H1 (cell line): ENCODE measurements around the gene FEV. TPM values are rescaled to one million over a fixed set of nuclear protein-coding genes. Genes with fewer than 3 reads are reported as not detected.
A peak's percentile ranks its signal among the peaks of the same experiment; 100 is the strongest.

Experiments
- CTCF ChIA-PET: fragments of 300-600 bp; sonication (Branson Sonifier 250); formaldehyde crosslinking; loops from one replicate; lab custom pipeline; 2021; ENCODE audit not compliant: partially characterized antibody; lab: Charles Lee
- POLR2A ChIA-PET: fragments of 300-600 bp; sonication (Branson Sonifier 250); formaldehyde crosslinking; loops from one replicate; lab custom pipeline; 2021; ENCODE audit warnings: inconsistent platforms; ENCODE audit not compliant: partially characterized antibody; lab: Charles Lee
- DNase-seq, 2 experiments: peaks; one replicate each; pipeline versions ENCODE4 v3.0.0 to v3.0.0-alpha.2; 2010 to 2022; ENCODE audit warnings: low spot score in 2 of 2, low read depth in 1 of 2, mixed read lengths in 1 of 2
- FAIRE-seq: peaks from 2 replicates; lab custom pipeline; 2011; peaks lifted over from hg19 to GRCh38; lab: Jason Lieb, UNC
- H2AFZ ChIP-seq: 2 replicates; pipeline ENCODE4 v1.8.1; 2012; ENCODE audit warnings: low read length, inconsistent platforms
- H2AK5ac ChIP-seq: 2 replicates; pipeline ENCODE4 v1.6.1; 2013; ENCODE audit warnings: low read depth, low read length
- H2BK120ac ChIP-seq: replicated peaks from 2 replicates; pipeline ENCODE3; 2013; ENCODE audit warnings: low read depth, low read length, inconsistent platforms
- H2BK12ac ChIP-seq: 2 replicates; pipeline ENCODE4 v1.6.1; 2013; ENCODE audit warnings: low read depth, low read length
- H2BK15ac ChIP-seq: 2 replicates; pipeline ENCODE4 v1.6.1; 2013; ENCODE audit warnings: low read length
- H2BK20ac ChIP-seq: 2 replicates; pipeline ENCODE4 v1.6.1; 2013; ENCODE audit warnings: low read length
- H2BK5ac ChIP-seq: 2 replicates; pipeline ENCODE4 v1.6.1; 2013; ENCODE audit warnings: low read depth, low read length
- H3K14ac ChIP-seq: 2 replicates; pipeline ENCODE4 v1.6.1; 2013; ENCODE audit warnings: inconsistent platforms; ENCODE audit not compliant: insufficient read length
- H3K18ac ChIP-seq: 2 replicates; pipeline ENCODE4 v1.6.1; 2013; ENCODE audit warnings: low read length; ENCODE audit errors: extremely low read depth
- H3K23ac ChIP-seq: 2 replicates; pipeline ENCODE4 v1.6.1; 2013; ENCODE audit warnings: inconsistent platforms; ENCODE audit not compliant: insufficient read length
- H3K23me2 ChIP-seq: 2 replicates; pipeline ENCODE4 v1.6.1; 2013; ENCODE audit warnings: low read depth, low read length
- H3K27ac ChIP-seq: 2 replicates; pipeline ENCODE4 v1.6.1; 2011; ENCODE audit warnings: low read depth, low read length, inconsistent platforms
- H3K27me3 ChIP-seq, 4 experiments: replicated peaks in 1 of 4; 1 replicate in 1 of 4; 2 replicates in 3 of 4; pipeline versions ENCODE4 v1.6.1 to v1.8.1; 2011 to 2013; ENCODE audit warnings: low read length in 3 of 4, mild to moderate bottlenecking in 3 of 4, inconsistent platforms in 2 of 4, mixed read lengths in 2 of 4, moderate library complexity in 1 of 4; ENCODE audit not compliant: control insufficient read depth in 3 of 4, insufficient read depth in 3 of 4; ENCODE audit errors: extremely low read depth in 1 of 4
- H3K36me3 ChIP-seq, 4 experiments: 2 replicates each; pipeline versions ENCODE4 v1.6.1 to v1.8.1; 2011 to 2013; ENCODE audit warnings: mild to moderate bottlenecking in 4 of 4, low read length in 3 of 4, moderate library complexity in 2 of 4, control low read depth in 1 of 4, inconsistent platforms in 1 of 4; ENCODE audit not compliant: insufficient read depth in 4 of 4, control insufficient read depth in 2 of 4
- H3K4ac ChIP-seq: replicated peaks from 2 replicates; pipeline ENCODE3; 2013; ENCODE audit warnings: low read length, low read depth, mixed read lengths, inconsistent platforms; ENCODE audit not compliant: insufficient read length
- H3K4me1 ChIP-seq, 4 experiments: replicated peaks in 1 of 4; 1 replicate in 1 of 4; 2 replicates in 3 of 4; pipeline versions ENCODE4 v1.6.1 to v1.8.1; 2011 to 2013; ENCODE audit warnings: low read length in 3 of 4, inconsistent platforms in 2 of 4, mixed read lengths in 1 of 4; ENCODE audit not compliant: insufficient read depth in 4 of 4, control insufficient read depth in 3 of 4
- H3K4me2 ChIP-seq, 2 experiments: 2 replicates each; pipeline versions ENCODE4 v1.6.1 to v1.8.1; 2011 to 2013; ENCODE audit warnings: low read depth in 2 of 2, low read length in 2 of 2, control low read depth in 1 of 2, inconsistent platforms in 1 of 2, mild to moderate bottlenecking in 1 of 2; ENCODE audit not compliant: insufficient read depth in 1 of 2
- H3K4me3 ChIP-seq, 4 experiments: fragments of 200-600, 300-600 bp in 1 of 4; sonication (generic), shearing (Covaris generic), sonication (Bioruptor Twin) in 1 of 4; 2 replicates each; pipeline versions ENCODE4 v1.5.1 to v1.8.1; 2011 to 2016; ENCODE audit warnings: low read length in 4 of 4, low read depth in 3 of 4, control low read depth in 2 of 4, inconsistent platforms in 2 of 4, mild to moderate bottlenecking in 2 of 4, mixed read lengths in 1 of 4, moderate library complexity in 1 of 4; ENCODE audit not compliant: insufficient read depth in 2 of 4; ENCODE audit errors: extremely low read depth in 1 of 4
- H3K56ac ChIP-seq: replicated peaks from 2 replicates; pipeline ENCODE3; 2013; ENCODE audit warnings: low read depth, mild to moderate bottlenecking, mixed read lengths, low read length, inconsistent platforms; ENCODE audit not compliant: insufficient read length
- H3K79me1 ChIP-seq: 2 replicates; pipeline ENCODE4 v1.6.1; 2013; ENCODE audit warnings: low read depth, low read length, control low read depth
- H3K79me2 ChIP-seq, 2 experiments: 2 replicates each; pipeline versions ENCODE4 v1.6.1 to v1.8.1; 2012 to 2013; ENCODE audit warnings: low read length in 2 of 2, mild to moderate bottlenecking in 2 of 2, inconsistent platforms in 1 of 2; ENCODE audit not compliant: insufficient read depth in 2 of 2, control insufficient read depth in 1 of 2
- H3K9ac ChIP-seq, 4 experiments: replicated peaks in 1 of 4; 1 replicate in 1 of 4; 2 replicates in 3 of 4; pipeline versions ENCODE4 v1.6.1 to v1.8.1; 2011 to 2013; ENCODE audit warnings: low read depth in 3 of 4, low read length in 3 of 4, control low read depth in 2 of 4, mild to moderate bottlenecking in 2 of 4, moderate library complexity in 2 of 4, inconsistent platforms in 1 of 4; ENCODE audit errors: extremely low read depth in 1 of 4
- H3K9me3 ChIP-seq, 2 experiments: 2 replicates each; pipeline versions ENCODE4 v1.6.1 to v1.8.1; 2012 to 2013; ENCODE audit warnings: mild to moderate bottlenecking in 2 of 2, moderate library complexity in 2 of 2, control low read depth in 1 of 2, inconsistent platforms in 1 of 2, low read depth in 1 of 2, low read length in 1 of 2, mixed read lengths in 1 of 2; ENCODE audit not compliant: insufficient read depth in 2 of 2
- H4K20me1 ChIP-seq, 2 experiments: replicated peaks in 1 of 2; 2 replicates each; pipeline versions ENCODE3 to v1.8.1; 2011 to 2013; ENCODE audit warnings: inconsistent platforms in 2 of 2, low read length in 2 of 2, mild to moderate bottlenecking in 1 of 2; ENCODE audit not compliant: insufficient read depth in 2 of 2, control insufficient read depth in 1 of 2
- H4K5ac ChIP-seq: 2 replicates; pipeline ENCODE4 v1.6.1; 2013; ENCODE audit warnings: low read length, low read depth, mixed read lengths, inconsistent platforms; ENCODE audit not compliant: insufficient read length
- H4K8ac ChIP-seq: 2 replicates; pipeline ENCODE4 v1.8.0; 2013; ENCODE audit warnings: mild to moderate bottlenecking, moderate library complexity, low read length, inconsistent platforms; ENCODE audit not compliant: insufficient read depth; ENCODE audit errors: extremely low read depth
- H4K91ac ChIP-seq: replicated peaks from 2 replicates; pipeline ENCODE3; 2013; ENCODE audit warnings: low read length, mixed read lengths, inconsistent platforms; ENCODE audit not compliant: insufficient read length
- BRCA1 ChIP-seq: IDR thresholded peaks from 2 replicates; pipeline ENCODE4 v1.6.1; 2012; ENCODE audit warnings: low read depth, low read length, improper control_type of control experiment
- CTCF ChIP-seq, 3 experiments: IDR thresholded peaks; 1 replicate in 2 of 3; 2 replicates in 1 of 3; pipeline versions ENCODE4 v1.5.1 to v1.6.1; 2011; ENCODE audit warnings: low read length in 3 of 3, mild to moderate bottlenecking in 3 of 3, inconsistent platforms in 2 of 3, low read depth in 1 of 3, moderate library complexity in 1 of 3; ENCODE audit not compliant: insufficient read depth in 1 of 3; ENCODE audit errors: control extremely low read depth in 1 of 3
- EZH2 ChIP-seq: fragments of 200-600 bp; sonication (generic); IDR thresholded peaks from 2 replicates; pipeline ENCODE4 v1.7.1; 2012; ENCODE audit warnings: low read depth, mild to moderate bottlenecking, moderate library complexity, low read length, inconsistent platforms; ENCODE audit not compliant: severe bottlenecking
- KDM4A ChIP-seq: IDR thresholded peaks from one replicate; pipeline ENCODE4 v1.7.1; 2012; ENCODE audit warnings: low read depth, mild to moderate bottlenecking, moderate library complexity, low read length, inconsistent platforms; ENCODE audit not compliant: severe bottlenecking
- RNF2 ChIP-seq: fragments of 200-900, 300-1000 bp; sonication (generic); IDR thresholded peaks from 2 replicates; pipeline ENCODE4 v1.7.1; 2016; ENCODE audit warnings: borderline replicate concordance, low read depth, mild to moderate bottlenecking, antibody characterized with exemption, low read length; ENCODE audit not compliant: poor library complexity, severe bottlenecking; ENCODE audit errors: missing control alignments
- SIN3A ChIP-seq, 2 experiments: IDR thresholded peaks in 1 of 2; conservative IDR thresholded peaks in 1 of 2; 2 replicates each; pipeline ENCODE4 v1.6.1; 2011 to 2012; ENCODE audit warnings: low read length in 2 of 2, improper control_type of control experiment in 1 of 2, low read depth in 1 of 2, mild to moderate bottlenecking in 1 of 2
- WGBS, 2 experiments: shearing (Covaris generic) in 1 of 2; methylation state at CpG; one replicate each; pipeline versions ENCODE4 v1.1.6 to v1.1.7; 2013 to 2015; ENCODE audit warnings: low lambda C conversion rate in 2 of 2, mixed read lengths in 2 of 2, inconsistent platforms in 1 of 2, low coverage in 1 of 2, missing lambda C conversion rate in 1 of 2; ENCODE audit not compliant: insufficient replicate concordance in 2 of 2, insufficient coverage in 1 of 2, insufficient read length in 1 of 2; ENCODE audit errors: extremely low coverage in 1 of 2, missing lambda C conversion rate in 1 of 2; 5-methylcytosine and 5-hydroxymethylcytosine counted together
- polyA plus RNA-seq, 7 experiments: library from polyadenylated mRNA; depleted of rRNA in 3 of 7; stranded (reverse) in 5 of 7; unstranded in 2 of 7; fragments of >200 nt in 5 of 7; fragments of 200-250 nt in 2 of 7; gene quantifications; 1 replicate in 5 of 7; 2 replicates in 1 of 7; 4 replicates in 1 of 7; pipeline versions ENCODE4 v1.2.1 to v1.2.3, GENCODE V29; 2011 to 2013; ENCODE audit warnings: missing spikeins in 2 of 7, mixed read lengths in 2 of 7
- total RNA-seq: library from RNA; stranded (reverse); fragmentation: NEBNext Ultra II Directional; extraction: Animal tissue kit (Norgen Biotek cat#: 25700); gene quantifications from 2 replicates; pipeline ENCODE4 v1.2.1, GENCODE V29; 2021

Gene FEV
- total and polyA plus RNA-seq, 2 of the 8 experiments (the other 6 are each of a cell fraction or from before 2014, with no cell fraction given) = not detected

GRCh38 chr2:218960309-218961165 is 24.4 kb downstream of the FEV start:
- Histone ChIP-seq H2AK5ac (0 out of 2 replicates have a peak overlapping the region, but pooled peaks have one; percentile 70), H2BK15ac (0 out of 2 replicates have a peak overlapping the region, but pooled peaks have one; percentile 88), H4K5ac (no peak overlapping the region), H3K4ac (no peak overlapping the region), H2BK120ac (no peak overlapping the region), H3K9ac (no peak overlapping the region), H2BK20ac (no peak overlapping the region), H3K4me3 (peak overlapping the region in 1 of 4 experiments; percentile 68; a peak in 3 of 8 replicates), H3K4me2 (peak overlapping the region; percentile 84 to 95), H3K79me2 (no peaks in the 10 kb centered on the region), H3K4me1 (peaks cover 15 to 33% (median 20%) of the 10 kb centered on the region in 4 experiments), H3K36me3 (peaks cover 0 to 15% (median 0%) of the 10 kb centered on the region in 4 experiments; a peak in 1 of 8 replicates), H3K56ac (no peak overlapping the region), H2BK5ac (no peak overlapping the region), H4K20me1 (peaks cover 2 to 12% of the 10 kb centered on the region in 2 experiments), H3K23me2 (peaks cover 12% of the 10 kb centered on the region), H3K23ac (no peak overlapping the region), H3K14ac (no peak overlapping the region), H2BK12ac (peak overlapping the region; percentile 44; the same call in 1 of the 2 replicates), H4K91ac (no peak overlapping the region), H3K79me1 (no peaks in the 10 kb centered on the region), H3K27ac (no peak overlapping the region), H4K8ac (no peak overlapping the region; the same call in 1 of the 2 replicates), H3K18ac (no peak overlapping the region), H3K9me3 (peaks cover 0 to 2% of the 10 kb centered on the region in 2 experiments; a peak in 1 of 4 replicates), H3K27me3 (peaks cover 31 to 59% (median 52%) of the 10 kb centered on the region in 4 experiments), H2AFZ (no peak overlapping the region)
- DNase-seq (peak in 1 of 2 experiments; percentile 57), FAIRE-seq (no peak)
- ChIA-PET POLR2A (no interaction called here), CTCF (interaction anchor here (0.6 to 6.8 kb wide), 6 partner anchors 14 to 84 kb away, joined by 3 to 50 read pairs (median 3); no protein-coding TSS in a partner anchor)
- 9% methylated on average over 58 of the region's 87 CpGs; no CpG with 5 or more reads in 1 of the 2 experiments for WGBS, 2 experiments
- TF ChIP-seq SIN3A (conservative IDR thresholded peaks at IDR 0.05 in 1 of 2, IDR thresholded peaks at IDR 0.05 in 1 of 2; ENCODE audit: low read depth in 1 of 2, low read length in 2 of 2) (no peak), RNF2 (peak; percentile 61), CTCF (IDR thresholded peaks at IDR 0.05; ENCODE audit: control extremely low read depth in 1 of 3, insufficient read depth in 1 of 3, low read depth in 1 of 3, low read length in 3 of 3) (no peak), BRCA1 (no peak), KDM4A (peak; percentile 4), EZH2 (peak; percentile 99)
